SK-N-SH treated with all-trans-retinoic acid at 6 μM for 48 hours (cell line): ENCODE data around the gene CENPQ.

ENCODE experiments used
- ATAC-seq: fragments of 200-7000 bp; cut with Tn5 transposase; 3 replicates; pipeline ENCODE4 v1.9.1; 2020; ENCODE audit warnings: mild to moderate bottlenecking, moderate library complexity
- ARNTL ChIP-seq: fragments of 450-650 bp; formaldehyde crosslinking; IDR thresholded peaks from 2 replicates; pipeline ENCODE4 v1.5.0; 2020; ENCODE audit warnings: low read depth, mild to moderate bottlenecking, moderate library complexity, borderline replicate concordance
- BACH2 ChIP-seq: fragments of 250-450 bp; sonication (Bioruptor Pico); IDR thresholded peaks from 2 replicates; pipeline ENCODE4 v1.9.0; 2021; ENCODE audit warnings: mild to moderate bottlenecking, borderline replicate concordance
- CSDC2 ChIP-seq: fragments of 250-450 bp; sonication (Bioruptor Pico); IDR thresholded peaks from 2 replicates; pipeline ENCODE4 v1.5.0; 2020; ENCODE audit warnings: mild to moderate bottlenecking, moderate library complexity
- ESRRG ChIP-seq: fragments of 250-450 bp; sonication (Bioruptor Pico); IDR thresholded peaks from 2 replicates; pipeline ENCODE4 v1.6.1; 2021; ENCODE audit warnings: mild to moderate bottlenecking
- GLIS3 ChIP-seq: fragments of 250-450 bp; sonication (Bioruptor Pico); IDR thresholded peaks from 2 replicates; pipeline ENCODE4 v1.5.0; 2020; ENCODE audit warnings: mild to moderate bottlenecking, moderate library complexity
- ISL1 ChIP-seq: fragments of 250-450 bp; sonication (Bioruptor Pico); IDR thresholded peaks from 2 replicates; pipeline ENCODE4 v2.1.2; 2022; ENCODE audit warnings: mild to moderate bottlenecking, moderate library complexity
- OSR1 ChIP-seq: fragments of 250-450 bp; sonication (Bioruptor Pico); IDR thresholded peaks from 2 replicates; pipeline ENCODE4 v1.8.0; 2022; ENCODE audit warnings: moderate library complexity, mild to moderate bottlenecking, inconsistent platforms
- PPARA ChIP-seq: fragments of 250-450 bp; sonication (Bioruptor Pico); IDR thresholded peaks from 2 replicates; pipeline ENCODE4 v1.5.0; 2020; ENCODE audit warnings: mild to moderate bottlenecking, borderline replicate concordance
- SNAI2 ChIP-seq: fragments of 250-450 bp; sonication (Bioruptor Pico); IDR thresholded peaks from 2 replicates; pipeline ENCODE4 v1.5.0; 2020; ENCODE audit warnings: mild to moderate bottlenecking, moderate library complexity
- TCF4 ChIP-seq: fragments of 250-450 bp; sonication (Bioruptor Pico); IDR thresholded peaks from 2 replicates; pipeline ENCODE4 v1.8.0; 2021; ENCODE audit warnings: mild to moderate bottlenecking, moderate library complexity, borderline replicate concordance
- TOX ChIP-seq: fragments of 250-450 bp; sonication (Bioruptor Pico); IDR thresholded peaks from 2 replicates; pipeline ENCODE4 v1.8.0; 2021; ENCODE audit warnings: mild to moderate bottlenecking, moderate library complexity, borderline replicate concordance
- ZC3H10 ChIP-seq: fragments of 250-450 bp; sonication (Bioruptor Pico); IDR thresholded peaks from 2 replicates; pipeline ENCODE4 v1.5.1; 2021; ENCODE audit warnings: mild to moderate bottlenecking, moderate library complexity
- ZFP3 ChIP-seq: fragments of 250-450 bp; sonication (Bioruptor Pico); IDR thresholded peaks from 2 replicates; pipeline ENCODE4 v1.5.0; 2020; ENCODE audit warnings: mild to moderate bottlenecking, moderate library complexity
- ZFP30 ChIP-seq: fragments of 450-650 bp; formaldehyde crosslinking; IDR thresholded peaks from 2 replicates; pipeline ENCODE4 v1.5.0; 2022; ENCODE audit warnings: mild to moderate bottlenecking, moderate library complexity
- ZNF565 ChIP-seq: fragments of 450-650 bp; formaldehyde crosslinking; conservative IDR thresholded peaks from 2 replicates; pipeline ENCODE4 v1.5.0; 2020; ENCODE audit warnings: low read depth, mild to moderate bottlenecking, moderate library complexity
- ZNF70 ChIP-seq: fragments of 450-650 bp; formaldehyde crosslinking; IDR thresholded peaks from 2 replicates; pipeline ENCODE4 v1.5.0; 2020; ENCODE audit warnings: mild to moderate bottlenecking, moderate library complexity
- TF ChIP-seq, protein P1 (sequence below): fragments of 250-450 bp; sonication (Bioruptor Pico); IDR thresholded peaks from 2 replicates; pipeline ENCODE4 v1.5.1; 2021; ENCODE audit warnings: mild to moderate bottlenecking, moderate library complexity
- TF ChIP-seq, protein P2 (sequence below): fragments of 250-450 bp; sonication (Bioruptor Pico); IDR thresholded peaks from 2 replicates; pipeline ENCODE4 v1.8.0; 2021; ENCODE audit warnings: low read depth, mild to moderate bottlenecking, moderate library complexity, borderline replicate concordance
- TF ChIP-seq, protein P3 (sequence below): fragments of 250-450 bp; sonication (Bioruptor Pico); IDR thresholded peaks from 2 replicates; pipeline ENCODE4 v1.8.0; 2020; ENCODE audit warnings: mild to moderate bottlenecking, moderate library complexity, borderline replicate concordance
- TF ChIP-seq, protein P4 (sequence below): fragments of 250-450 bp; sonication (Bioruptor Pico); IDR thresholded peaks from 2 replicates; pipeline ENCODE4 v1.5.1; 2020; ENCODE audit warnings: low read depth, mild to moderate bottlenecking, moderate library complexity
- TF ChIP-seq, protein P5 (sequence below): fragments of 250-450 bp; sonication (Bioruptor Pico); IDR thresholded peaks from 2 replicates; pipeline ENCODE4 v1.5.0; 2020; ENCODE audit warnings: mild to moderate bottlenecking, moderate library complexity

CENPQ gene

DNA sequence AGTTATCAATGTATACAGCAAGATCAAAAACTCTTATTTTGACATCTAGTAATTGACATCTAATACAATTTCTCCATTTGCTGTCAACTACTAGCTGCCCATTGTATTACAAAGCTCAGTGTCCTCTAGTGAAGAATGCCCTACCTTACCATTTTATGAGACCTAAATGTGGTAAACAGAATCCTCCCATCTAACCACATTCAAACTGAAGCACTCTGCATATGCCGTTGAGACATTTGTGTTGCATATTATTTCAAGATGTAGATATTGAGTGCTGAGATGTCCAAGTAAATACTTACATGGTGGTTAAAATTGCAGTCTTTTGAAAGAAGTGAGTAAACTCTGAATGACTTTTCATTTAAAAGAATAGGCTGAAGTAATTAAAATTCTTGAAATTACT is 36.0 kb downstream of the CENPQ start:
- TF ChIP-seq, protein P1, sequence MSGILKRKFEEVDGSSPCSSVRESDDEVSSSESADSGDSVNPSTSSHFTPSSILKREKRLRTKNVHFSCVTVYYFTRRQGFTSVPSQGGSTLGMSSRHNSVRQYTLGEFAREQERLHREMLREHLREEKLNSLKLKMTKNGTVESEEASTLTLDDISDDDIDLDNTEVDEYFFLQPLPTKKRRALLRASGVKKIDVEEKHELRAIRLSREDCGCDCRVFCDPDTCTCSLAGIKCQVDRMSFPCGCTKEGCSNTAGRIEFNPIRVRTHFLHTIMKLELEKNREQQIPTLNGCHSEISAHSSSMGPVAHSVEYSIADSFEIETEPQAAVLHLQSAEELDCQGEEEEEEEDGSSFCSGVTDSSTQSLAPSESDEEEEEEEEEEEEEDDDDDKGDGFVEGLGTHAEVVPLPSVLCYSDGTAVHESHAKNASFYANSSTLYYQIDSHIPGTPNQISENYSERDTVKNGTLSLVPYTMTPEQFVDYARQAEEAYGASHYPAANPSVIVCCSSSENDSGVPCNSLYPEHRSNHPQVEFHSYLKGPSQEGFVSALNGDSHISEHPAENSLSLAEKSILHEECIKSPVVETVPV (CRISPR knock-in tag), result no peak
- TF ChIP-seq BACH2 (CRISPR knock-in tag) (no peak), ZNF70 (no peak), ARNTL (CRISPR knock-in tag) (no peak), ESRRG (no peak), ZNF565 (CRISPR knock-in tag) (no peak), GLIS3 (no peak), ZFP30 (CRISPR knock-in tag) (no peak), PPARA (CRISPR knock-in tag) (no peak), TCF4 (CRISPR knock-in tag) (no peak), CSDC2 (CRISPR knock-in tag) (no peak), ZFP3 (CRISPR knock-in tag) (no peak), ISL1 (CRISPR knock-in tag) (no peak)
- TF ChIP-seq, protein P2, sequence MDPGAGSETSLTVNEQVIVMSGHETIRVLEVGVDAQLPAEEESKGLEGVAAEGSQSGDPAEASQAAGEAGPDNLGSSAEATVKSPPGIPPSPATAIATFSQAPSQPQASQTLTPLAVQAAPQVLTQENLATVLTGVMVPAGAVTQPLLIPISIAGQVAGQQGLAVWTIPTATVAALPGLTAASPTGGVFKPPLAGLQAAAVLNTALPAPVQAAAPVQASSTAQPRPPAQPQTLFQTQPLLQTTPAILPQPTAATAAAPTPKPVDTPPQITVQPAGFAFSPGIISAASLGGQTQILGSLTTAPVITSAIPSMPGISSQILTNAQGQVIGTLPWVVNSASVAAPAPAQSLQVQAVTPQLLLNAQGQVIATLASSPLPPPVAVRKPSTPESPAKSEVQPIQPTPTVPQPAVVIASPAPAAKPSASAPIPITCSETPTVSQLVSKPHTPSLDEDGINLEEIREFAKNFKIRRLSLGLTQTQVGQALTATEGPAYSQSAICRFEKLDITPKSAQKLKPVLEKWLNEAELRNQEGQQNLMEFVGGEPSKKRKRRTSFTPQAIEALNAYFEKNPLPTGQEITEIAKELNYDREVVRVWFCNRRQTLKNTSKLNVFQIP, result no peak
- TF ChIP-seq, protein P3, sequence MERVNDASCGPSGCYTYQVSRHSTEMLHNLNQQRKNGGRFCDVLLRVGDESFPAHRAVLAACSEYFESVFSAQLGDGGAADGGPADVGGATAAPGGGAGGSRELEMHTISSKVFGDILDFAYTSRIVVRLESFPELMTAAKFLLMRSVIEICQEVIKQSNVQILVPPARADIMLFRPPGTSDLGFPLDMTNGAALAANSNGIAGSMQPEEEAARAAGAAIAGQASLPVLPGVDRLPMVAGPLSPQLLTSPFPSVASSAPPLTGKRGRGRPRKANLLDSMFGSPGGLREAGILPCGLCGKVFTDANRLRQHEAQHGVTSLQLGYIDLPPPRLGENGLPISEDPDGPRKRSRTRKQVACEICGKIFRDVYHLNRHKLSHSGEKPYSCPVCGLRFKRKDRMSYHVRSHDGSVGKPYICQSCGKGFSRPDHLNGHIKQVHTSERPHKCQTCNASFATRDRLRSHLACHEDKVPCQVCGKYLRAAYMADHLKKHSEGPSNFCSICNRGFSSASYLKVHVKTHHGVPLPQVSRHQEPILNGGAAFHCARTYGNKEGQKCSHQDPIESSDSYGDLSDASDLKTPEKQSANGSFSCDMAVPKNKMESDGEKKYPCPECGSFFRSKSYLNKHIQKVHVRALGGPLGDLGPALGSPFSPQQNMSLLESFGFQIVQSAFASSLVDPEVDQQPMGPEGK (CRISPR knock-in tag), result no peak
- TF ChIP-seq, protein P4, sequence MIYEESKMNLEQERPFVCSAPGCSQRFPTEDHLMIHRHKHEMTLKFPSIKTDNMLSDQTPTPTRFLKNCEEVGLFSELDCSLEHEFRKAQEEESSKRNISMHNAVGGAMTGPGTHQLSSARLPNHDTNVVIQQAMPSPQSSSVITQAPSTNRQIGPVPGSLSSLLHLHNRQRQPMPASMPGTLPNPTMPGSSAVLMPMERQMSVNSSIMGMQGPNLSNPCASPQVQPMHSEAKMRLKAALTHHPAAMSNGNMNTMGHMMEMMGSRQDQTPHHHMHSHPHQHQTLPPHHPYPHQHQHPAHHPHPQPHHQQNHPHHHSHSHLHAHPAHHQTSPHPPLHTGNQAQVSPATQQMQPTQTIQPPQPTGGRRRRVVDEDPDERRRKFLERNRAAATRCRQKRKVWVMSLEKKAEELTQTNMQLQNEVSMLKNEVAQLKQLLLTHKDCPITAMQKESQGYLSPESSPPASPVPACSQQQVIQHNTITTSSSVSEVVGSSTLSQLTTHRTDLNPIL (CRISPR knock-in tag), result no peak
- TF ChIP-seq, protein P5, sequence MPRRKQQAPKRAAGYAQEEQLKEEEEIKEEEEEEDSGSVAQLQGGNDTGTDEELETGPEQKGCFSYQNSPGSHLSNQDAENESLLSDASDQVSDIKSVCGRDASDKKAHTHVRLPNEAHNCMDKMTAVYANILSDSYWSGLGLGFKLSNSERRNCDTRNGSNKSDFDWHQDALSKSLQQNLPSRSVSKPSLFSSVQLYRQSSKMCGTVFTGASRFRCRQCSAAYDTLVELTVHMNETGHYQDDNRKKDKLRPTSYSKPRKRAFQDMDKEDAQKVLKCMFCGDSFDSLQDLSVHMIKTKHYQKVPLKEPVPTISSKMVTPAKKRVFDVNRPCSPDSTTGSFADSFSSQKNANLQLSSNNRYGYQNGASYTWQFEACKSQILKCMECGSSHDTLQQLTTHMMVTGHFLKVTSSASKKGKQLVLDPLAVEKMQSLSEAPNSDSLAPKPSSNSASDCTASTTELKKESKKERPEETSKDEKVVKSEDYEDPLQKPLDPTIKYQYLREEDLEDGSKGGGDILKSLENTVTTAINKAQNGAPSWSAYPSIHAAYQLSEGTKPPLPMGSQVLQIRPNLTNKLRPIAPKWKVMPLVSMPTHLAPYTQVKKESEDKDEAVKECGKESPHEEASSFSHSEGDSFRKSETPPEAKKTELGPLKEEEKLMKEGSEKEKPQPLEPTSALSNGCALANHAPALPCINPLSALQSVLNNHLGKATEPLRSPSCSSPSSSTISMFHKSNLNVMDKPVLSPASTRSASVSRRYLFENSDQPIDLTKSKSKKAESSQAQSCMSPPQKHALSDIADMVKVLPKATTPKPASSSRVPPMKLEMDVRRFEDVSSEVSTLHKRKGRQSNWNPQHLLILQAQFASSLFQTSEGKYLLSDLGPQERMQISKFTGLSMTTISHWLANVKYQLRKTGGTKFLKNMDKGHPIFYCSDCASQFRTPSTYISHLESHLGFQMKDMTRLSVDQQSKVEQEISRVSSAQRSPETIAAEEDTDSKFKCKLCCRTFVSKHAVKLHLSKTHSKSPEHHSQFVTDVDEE (CRISPR knock-in tag), result no peak
- ATAC-seq, result no peak

DNA sequence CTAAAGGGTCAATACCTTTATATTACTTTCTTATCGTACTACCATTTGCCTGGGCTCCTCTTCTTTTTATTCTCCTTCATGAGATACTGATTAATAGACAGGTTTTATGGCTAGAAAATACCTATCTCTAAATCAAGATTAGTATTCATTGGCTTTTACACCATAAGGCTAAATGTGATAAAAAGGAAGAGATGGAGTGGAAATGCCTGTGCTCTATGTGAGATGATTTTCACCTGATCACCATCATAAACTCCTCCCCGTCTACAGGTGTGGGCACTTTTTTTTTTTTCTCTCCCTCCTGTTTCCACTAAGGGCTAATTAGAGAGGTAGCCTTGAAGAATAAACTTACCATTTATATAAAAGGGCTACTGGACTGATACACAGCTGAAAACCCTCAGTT is 36.5 kb downstream of the CENPQ start, which contains the start of gene GLYATL3:
GLYATL3 (plus strand) TSS at position 301 of the 400 bp plus-strand sequence. CDS start 12,068 bp downstream, outside the sequence.
- TF ChIP-seq ZC3H10 (CRISPR knock-in tag), result no peak
- no peak for TF ChIP-seq ISL1 (CRISPR knock-in tag)
- no peak for ATAC-seq

DNA sequence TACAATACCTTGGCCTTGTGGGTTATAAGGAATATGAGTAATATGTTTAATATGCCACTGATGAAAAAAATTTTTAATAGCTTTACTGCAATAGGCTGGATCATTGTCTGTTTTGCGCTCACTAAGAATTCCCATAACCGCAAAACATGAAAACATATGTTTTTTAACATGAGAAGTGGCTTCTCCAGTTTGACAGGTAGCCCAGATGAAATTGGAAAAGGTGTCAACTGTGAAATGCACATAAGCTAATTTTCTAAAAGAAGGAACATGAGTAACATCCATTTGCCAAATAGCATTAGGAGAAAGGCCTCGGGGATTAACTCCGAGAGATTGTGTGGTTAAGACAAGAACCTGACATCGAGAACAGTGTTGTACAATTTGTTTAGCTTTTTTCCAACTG is 41.5 kb downstream of the CENPQ start:
- TF ChIP-seq ZNF565 (CRISPR knock-in tag) (no peak), ISL1 (CRISPR knock-in tag) (no peak), PPARA (CRISPR knock-in tag) (no peak), SNAI2 (CRISPR knock-in tag) (no peak), BACH2 (CRISPR knock-in tag) (no peak), GLIS3 (no peak), OSR1 (no peak), TOX (no peak)
- TF ChIP-seq, protein P5 (CRISPR knock-in tag), result no peak
- TF ChIP-seq, protein P4 (CRISPR knock-in tag), result no peak
- TF ChIP-seq, protein P3 (CRISPR knock-in tag), result no peak
- no peak for ATAC-seq
